HepG2 (cell line): ENCODE data around the gene NLRX1. TPM values are rescaled to one million over a fixed set of nuclear protein-coding genes. Genes with fewer than 3 reads are reported as not detected.

Experiments used
- BRCA1 ChIP-seq: sonication (generic); formaldehyde crosslinking; IDR thresholded peaks from 2 replicates; pipeline ENCODE4 v1.4.0; 2020; ENCODE audit warnings: missing genetic modification reagents
- CBX1 ChIP-seq: IDR thresholded peaks from one replicate; pipeline ENCODE4 v1.6.1; 2016; ENCODE audit warnings: antibody characterized with exemption, low read depth
- CEBPZ ChIP-seq: IDR thresholded peaks from 2 replicates; pipeline ENCODE4 v1.6.1; 2012; ENCODE audit warnings: low read length, improper control_type of control experiment
- CREB1 ChIP-seq, 2 experiments: fragments of 450-650 bp in 1 of 2; IDR thresholded peaks; 2 replicates each; pipeline ENCODE4 v1.6.1; 2016 to 2017; ENCODE audit warnings: control low read depth in 1 of 2, mild to moderate bottlenecking in 1 of 2, missing compliant biosample characterization in 1 of 2, missing genetic modification characterization in 1 of 2
- CSRNP1 ChIP-seq: sonication (generic); formaldehyde crosslinking; IDR thresholded peaks from 2 replicates; pipeline ENCODE4 v1.8.1; 2023; ENCODE audit warnings: mild to moderate bottlenecking, missing genetic modification reagents
- ETV6 ChIP-seq: sonication (generic); formaldehyde crosslinking; conservative IDR thresholded peaks from 2 replicates; pipeline ENCODE4 v1.4.0; 2020; ENCODE audit warnings: missing genetic modification reagents
- HDAC2 ChIP-seq: sonication (generic); formaldehyde crosslinking; IDR thresholded peaks from 2 replicates; pipeline ENCODE4 v1.4.0; 2020; ENCODE audit warnings: missing genetic modification reagents
- PRDM15 ChIP-seq: sonication (generic); formaldehyde crosslinking; IDR thresholded peaks from 2 replicates; pipeline ENCODE4 v1.4.0; 2020; ENCODE audit warnings: missing genetic modification reagents
- RBFOX2 ChIP-seq: fragments of 200-400 bp; formaldehyde crosslinking; IDR thresholded peaks from 2 replicates; pipeline ENCODE4 v1.6.1; 2017; ENCODE audit warnings: low read depth, mild to moderate bottlenecking, low read length
- SOX6 ChIP-seq, 2 experiments: fragments of 450-650 bp in 1 of 2; sonication (generic) in 1 of 2; formaldehyde crosslinking in 1 of 2; IDR thresholded peaks; 2 replicates each; pipeline versions ENCODE4 v1.4.0 to v1.6.1; 2017 to 2020; ENCODE audit warnings: antibody characterized with exemption in 1 of 2, mild to moderate bottlenecking in 1 of 2, missing genetic modification reagents in 1 of 2
- ZBTB4 ChIP-seq: sonication (generic); formaldehyde crosslinking; IDR thresholded peaks from 2 replicates; pipeline ENCODE4 v1.4.0; 2020; ENCODE audit warnings: missing genetic modification reagents, mild to moderate bottlenecking, borderline replicate concordance
- ZNF3 ChIP-seq: IDR thresholded peaks from 2 replicates; pipeline ENCODE4 v1.7.0; 2017; ENCODE audit warnings: inconsistent platforms
- ZNF879 ChIP-seq: sonication (generic); formaldehyde crosslinking; IDR thresholded peaks from 2 replicates; pipeline ENCODE4 v1.8.1; 2023; ENCODE audit warnings: missing genetic modification reagents
- ZSCAN30 ChIP-seq: sonication (generic); formaldehyde crosslinking; IDR thresholded peaks from 2 replicates; pipeline ENCODE4 v1.5.0; 2020; ENCODE audit warnings: mild to moderate bottlenecking, missing genetic modification reagents
- polyA plus RNA-seq, 8 experiments: library from polyadenylated mRNA; depleted of rRNA in 3 of 8; stranded (reverse) in 7 of 8; unstranded in 1 of 8; fragments of >200 nt; fragmentation: Illumina TruSeq in 4 of 8; extraction: Trizol in 4 of 8; gene quantifications; 2 replicates each; pipeline versions ENCODE4 v1.2.1 to v1.2.3, GENCODE V29; 2011 to 2016; ENCODE audit warnings: low read depth in 4 of 8, missing spikeins in 1 of 8, mixed read lengths in 1 of 8; ENCODE audit not compliant: insufficient read depth in 1 of 8
- total RNA-seq, 5 experiments: library from RNA; depleted of rRNA; stranded (reverse); fragments of >200 nt; fragmentation: Illumina TruSeq; extraction: Trizol; gene quantifications; 2 replicates each; pipeline ENCODE4 v1.2.3, GENCODE V29; 2016; ENCODE audit warnings: low read depth in 1 of 5

The NLRX1 gene
- total and polyA plus RNA-seq, 2 of the 13 experiments (the other 11 are each of a cell fraction or from before 2014, with no cell fraction given), result 8.7 to 11.0 TPM

- TF ChIP-seq PRDM15 (CRISPR knock-in tag) (peak; percentile 41; the same call in 1 of the 2 replicates), BRCA1 (CRISPR knock-in tag) (0 out of 2 replicates have a peak, but pooled peaks have one; percentile 26), SOX6 (IDR thresholded peaks at IDR 0.05) (no peak), SOX6 (CRISPR knock-in tag; IDR thresholded peaks at IDR 0.05) (no peak), CEBPZ (no peak), HDAC2 (peak; percentile 76), ZNF3 (CRISPR knock-in tag) (peak; percentile 78; the same call in 1 of the 2 replicates), ETV6 (CRISPR knock-in tag) (0 out of 2 replicates have a peak, but pooled peaks have one; percentile 28), CREB1 (IDR thresholded peaks at IDR 0.05) (peak; percentile 72), CREB1 (CRISPR knock-in tag; IDR thresholded peaks at IDR 0.05) (no peak), CBX1 (peak; percentile 87), ZNF879 (CRISPR knock-in tag) (0 out of 2 replicates have a peak, but pooled peaks have one; percentile 49), CSRNP1 (CRISPR knock-in tag) (no peak), ZBTB4 (CRISPR knock-in tag) (no peak), ZSCAN30 (CRISPR knock-in tag) (no peak), RBFOX2 (peak; percentile 94)
Observed at GRCh38 chr11:119168471-119169281, at the start of gene NLRX1 (continued).
